NCI-H526 treated with DMSO at 0.1 percent for 48 hours (cell line): Measurements from ENCODE around the gene UBXN4.
"Not testable (repeated sequence)": the region's sequence is repeated elsewhere in the genome, so short reads cannot be mapped to it uniquely, and the experiment has no call there.

ENCODE experiments used
- DNase-seq: peaks from one replicate; lab custom pipeline; 2025; lab: John Stamatoyannopoulos, UW

Gene UBXN4

DNA sequence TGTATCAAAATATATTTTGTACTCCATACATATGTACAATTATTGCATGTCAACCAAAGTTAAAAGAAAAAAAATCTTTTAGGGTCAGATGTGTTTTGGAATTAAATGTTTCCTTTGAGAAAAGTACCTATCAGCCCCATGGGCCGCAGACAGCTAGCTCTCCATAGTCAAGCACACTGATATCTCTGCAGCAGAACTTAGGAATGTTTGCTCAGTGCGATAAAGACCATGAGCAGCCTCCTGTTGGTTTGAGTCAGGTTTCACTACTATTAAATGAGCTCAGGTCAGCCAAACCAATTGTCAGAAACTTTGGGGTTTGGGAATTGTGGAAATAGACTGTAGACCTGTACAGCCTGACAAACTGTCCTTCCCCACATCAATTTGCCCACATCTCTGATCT, 61.6 kb downstream of the UBXN4 start:
- no peak for DNase-seq

DNA sequence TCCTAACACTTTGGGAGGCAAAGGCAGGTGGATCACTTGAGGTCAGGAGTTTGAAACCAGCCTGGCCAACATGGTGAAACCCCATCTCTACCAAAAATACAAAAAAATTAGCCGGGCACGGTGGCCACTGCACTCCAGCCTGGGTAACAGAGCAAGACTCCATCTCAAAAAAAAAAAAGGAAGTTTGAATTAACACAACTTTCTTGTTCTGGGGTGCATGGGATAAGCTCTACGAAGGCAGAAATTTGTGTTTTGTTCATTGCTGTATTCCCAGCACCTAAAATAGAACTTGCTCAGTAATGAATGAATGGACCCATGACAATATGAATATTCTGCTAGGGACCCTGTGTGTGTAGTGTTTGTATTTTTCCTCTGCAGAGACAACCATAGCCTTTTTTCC, 66.2 kb downstream of the UBXN4 start:
- DNase-seq: not testable (repeated sequence)

DNA sequence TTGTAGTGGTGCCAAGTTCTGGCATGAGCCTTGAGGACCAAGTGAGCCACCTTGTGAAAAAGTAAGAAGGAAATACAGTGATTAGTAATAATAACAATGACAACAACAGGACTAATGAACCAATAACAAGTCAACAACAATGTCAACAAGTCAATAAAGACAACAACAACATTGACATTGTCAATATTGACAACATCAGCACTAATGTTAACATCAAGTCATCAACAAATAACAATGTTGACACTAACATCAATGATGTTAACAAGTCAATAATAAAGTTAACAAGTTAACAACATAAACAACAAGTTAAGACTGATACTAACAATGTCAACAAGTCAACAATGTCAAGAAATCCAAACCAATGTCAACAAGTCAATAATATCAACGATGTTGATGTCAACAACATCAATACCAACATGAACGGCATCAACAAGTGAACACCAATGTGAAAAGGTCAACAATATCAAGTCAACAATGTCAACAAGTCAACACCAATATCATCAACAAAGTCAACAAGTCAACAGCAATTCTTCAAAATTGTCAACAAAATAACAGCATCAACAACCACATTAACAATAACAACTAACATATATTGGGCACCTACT, 71.4 kb downstream of the UBXN4 start:
- DNase-seq: no peak

DNA sequence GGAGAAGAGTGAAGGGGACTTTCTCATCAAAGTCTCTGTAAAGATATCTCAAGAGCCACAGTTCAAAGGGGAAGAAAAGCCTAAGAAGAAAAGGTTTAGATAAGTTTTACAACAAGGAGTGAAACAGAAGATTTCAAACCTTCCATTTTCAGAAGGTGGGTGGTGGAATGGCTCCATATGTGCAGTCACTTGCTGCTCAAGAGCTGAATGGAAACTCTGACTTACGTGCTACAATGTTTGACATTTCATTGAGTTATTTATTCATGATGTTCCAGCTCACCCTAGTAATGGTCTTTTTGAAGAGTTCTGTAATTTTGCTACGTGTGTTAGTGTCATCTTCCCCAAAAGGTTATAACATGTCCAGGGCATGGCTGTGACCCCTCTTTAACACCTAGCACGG, 73.6 kb downstream of the UBXN4 start:
- DNase-seq: no peak

DNA sequence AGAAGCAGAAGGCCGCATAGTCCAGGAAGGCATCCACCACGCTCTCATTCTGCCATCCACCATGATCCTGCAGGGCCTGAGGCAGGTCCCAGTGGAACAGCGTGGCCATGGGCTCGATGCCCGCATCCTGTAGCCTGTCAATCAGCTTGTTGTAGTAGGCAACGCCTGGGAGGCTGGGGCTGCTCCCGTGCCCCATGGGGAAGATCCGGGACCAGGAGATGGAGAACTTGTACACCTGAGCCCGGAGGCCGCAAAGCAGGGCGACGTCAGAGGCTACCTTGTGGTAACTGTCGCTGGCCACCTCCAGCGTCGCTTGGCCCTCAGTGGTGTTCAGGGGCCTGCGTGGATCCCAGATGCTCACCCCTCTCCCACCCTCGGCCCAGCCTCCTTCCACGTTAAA, 75.8 kb downstream of the UBXN4 start:
- DNase-seq: no peak

DNA sequence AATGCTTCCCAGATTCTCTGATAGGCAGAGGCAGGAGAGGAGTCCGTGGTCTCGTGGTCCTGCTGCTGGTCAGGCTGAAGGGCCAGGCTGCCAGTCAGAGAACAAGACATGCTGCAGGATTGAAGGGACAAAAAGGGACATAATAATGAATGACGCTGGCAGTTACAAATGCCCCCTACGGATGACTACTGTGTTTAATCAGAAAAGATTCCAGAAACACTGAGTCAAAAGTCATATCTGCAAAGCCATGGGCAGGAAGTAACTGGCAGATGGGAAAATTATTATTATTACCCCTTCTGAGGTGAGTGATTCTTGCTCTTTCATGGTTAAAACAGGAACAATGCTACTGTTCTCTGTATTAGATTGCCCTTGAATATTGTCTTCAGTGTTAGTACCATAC, 76.3 kb downstream of the UBXN4 start:
- no peak for DNase-seq

DNA sequence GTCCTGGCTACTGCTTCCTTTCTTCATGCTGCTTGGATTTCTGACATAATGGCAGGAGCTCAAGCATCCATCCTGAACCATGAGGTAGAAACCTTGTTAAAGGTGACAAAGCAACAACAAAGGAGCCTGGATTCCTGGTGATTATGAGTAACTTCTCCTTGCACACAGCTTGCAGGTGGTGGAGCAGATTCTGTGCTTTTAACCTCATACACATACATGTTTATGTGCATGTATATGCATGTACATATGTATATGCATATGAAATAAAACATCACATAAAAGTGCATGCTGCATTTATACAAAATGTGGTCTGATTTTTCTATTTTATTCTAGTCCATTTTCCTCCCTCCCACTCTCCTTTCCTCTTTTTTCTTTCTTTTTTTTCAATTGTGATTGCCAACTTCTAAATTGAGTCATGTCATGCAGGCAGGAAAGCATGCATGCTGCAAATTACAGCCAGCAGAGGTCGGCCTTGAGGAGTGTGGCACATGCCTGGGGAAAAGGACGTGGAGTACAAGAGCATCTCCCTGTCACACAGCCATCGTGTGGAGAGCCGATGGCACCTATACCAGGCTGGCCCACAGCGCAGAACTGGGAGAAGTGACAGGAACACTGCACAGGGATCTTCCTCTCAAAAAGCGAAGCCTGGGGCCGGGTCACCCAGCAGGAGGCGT, 77.4 kb downstream of the UBXN4 start:
- DNase-seq: no peak

DNA sequence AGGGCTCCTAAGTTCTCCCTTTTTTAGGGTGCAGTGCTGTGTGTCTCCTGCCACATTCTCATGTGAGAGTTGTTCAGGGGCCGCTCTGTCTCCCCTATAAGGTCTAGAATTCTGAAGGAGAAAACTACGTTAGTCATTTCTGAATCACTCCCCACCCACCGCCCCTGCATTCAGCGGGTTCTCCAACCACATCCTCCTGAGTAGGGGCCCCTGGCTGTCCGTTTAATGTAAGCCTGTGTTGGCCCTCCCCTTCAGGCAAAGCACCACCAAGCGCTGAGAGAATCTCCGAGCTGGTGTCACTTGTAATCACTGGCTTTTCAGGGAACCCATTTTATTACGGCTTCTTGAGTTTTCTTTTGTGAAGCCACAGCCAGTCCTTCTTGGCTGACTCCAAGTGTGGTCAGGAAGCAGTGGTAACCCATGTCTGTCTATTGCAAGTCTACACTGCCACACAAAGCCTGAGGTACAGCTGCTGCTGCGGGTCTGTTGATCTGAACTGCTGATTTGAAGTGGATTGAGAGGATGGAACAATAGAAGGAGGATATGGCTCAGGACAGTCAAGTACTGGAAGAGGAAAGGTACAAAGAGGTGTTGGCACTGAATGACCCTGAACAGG, 78.5 kb downstream of the UBXN4 start:
- no peak for DNase-seq

DNA sequence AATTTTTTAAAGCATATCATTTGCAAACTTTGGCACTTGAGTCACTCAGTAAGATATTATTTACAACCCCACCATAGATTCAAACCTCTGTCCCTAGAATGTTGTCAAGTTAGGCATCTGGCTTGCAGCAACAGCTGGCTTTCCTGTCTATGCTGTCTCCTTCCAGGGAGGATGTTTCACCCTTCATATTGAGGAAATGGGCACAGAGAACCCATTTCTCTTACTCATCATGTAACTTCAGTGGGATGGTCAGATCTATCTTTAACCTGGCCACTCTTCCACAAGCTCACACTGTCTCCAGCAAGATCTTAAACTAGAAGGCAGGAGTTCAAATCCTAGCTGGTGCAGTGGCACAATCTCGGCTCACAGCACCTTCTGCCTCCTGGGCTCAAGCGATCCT, 79.5 kb downstream of the UBXN4 start:
- no peak for DNase-seq

DNA sequence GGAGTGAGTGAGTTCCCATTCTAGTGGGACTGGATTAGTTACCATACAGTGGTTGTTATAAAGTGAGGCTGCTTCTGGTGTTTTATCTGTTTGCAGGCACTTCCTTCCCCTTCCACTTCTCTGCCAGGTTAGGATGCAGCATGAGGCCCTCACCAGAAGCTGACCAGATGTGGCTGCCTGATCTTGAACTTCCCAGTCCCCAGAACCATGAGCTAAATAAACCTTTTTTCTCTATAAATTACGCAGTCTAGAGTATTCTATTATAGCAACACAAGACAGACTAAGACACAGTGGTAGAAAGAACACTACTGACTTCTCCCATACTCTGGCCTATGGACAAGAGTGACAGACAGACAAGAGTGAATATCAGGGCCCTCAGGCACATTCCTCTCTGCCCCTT, 81.2 kb downstream of the UBXN4 start:
- no peak for DNase-seq

DNA sequence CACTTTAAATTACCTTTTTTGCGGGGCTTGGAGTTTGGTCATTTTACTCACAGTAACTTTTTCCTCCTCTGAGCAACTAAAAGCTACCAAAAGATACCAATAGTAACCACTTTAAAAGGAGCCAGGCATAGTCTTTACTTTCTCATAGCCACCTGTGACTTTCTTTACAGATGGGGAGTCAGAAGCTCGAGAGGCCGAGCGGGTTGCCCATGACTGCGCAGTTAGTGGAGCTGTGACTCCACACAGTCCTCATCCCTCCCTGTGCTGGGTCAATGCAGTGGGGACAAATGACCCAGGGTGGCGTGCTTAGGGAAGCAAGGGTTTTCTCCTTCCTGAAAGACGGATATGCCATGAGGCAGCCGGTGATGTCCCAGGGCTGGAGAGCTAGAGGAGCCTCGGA, 83.5 kb downstream of the UBXN4 start:
- no peak for DNase-seq

DNA sequence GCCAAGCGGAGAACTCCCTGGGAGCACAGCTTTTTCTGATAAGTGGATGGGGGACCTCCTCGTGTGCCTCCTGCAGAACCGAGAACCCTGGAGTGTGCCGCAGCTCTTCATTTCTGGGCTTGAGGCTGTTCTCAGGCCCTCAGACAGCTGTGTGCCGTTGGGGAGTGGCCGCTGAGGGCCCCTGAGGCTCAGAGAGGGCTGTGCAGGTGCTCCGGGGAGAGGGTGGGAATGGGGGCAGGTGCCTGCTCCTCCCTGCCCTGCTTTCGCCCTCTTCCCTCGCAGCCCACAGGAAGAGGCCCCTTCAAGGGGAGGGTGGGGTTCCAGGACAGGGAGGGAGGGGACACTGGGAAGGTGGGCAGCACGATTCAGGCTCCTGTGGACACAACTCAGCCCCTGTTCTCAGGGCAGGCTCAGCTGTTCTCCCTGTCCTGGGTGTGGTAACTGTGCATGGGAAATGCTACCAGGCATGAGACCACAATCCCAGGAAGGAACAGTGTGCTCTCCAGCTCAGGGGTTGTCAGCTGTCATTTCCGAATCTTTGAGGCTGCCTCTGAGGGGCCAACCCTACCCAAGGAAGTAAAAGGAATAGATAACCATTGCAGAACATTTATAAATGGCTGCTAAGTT, 84.0 kb downstream of the UBXN4 start:
- no peak for DNase-seq

DNA sequence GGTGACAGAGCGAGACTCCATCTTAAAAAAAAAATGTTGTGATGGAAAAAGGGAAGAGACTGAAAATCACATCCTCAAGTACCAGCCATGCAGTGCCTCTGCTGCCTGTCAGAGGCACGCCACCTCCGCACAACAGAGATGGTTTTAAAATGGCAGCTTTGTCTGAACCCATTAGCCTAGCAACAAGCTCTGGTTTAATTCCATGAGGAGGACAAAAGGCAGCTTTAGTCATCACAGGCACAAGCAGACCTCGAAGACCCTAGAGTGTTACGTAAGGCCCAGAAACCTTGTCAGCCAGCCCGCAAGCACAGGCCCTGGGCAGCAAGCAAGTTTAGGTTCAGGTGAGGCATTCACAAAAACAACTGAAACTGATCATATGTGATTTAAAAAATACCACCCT, 84.9 kb downstream of the UBXN4 start:
- no peak for DNase-seq

DNA sequence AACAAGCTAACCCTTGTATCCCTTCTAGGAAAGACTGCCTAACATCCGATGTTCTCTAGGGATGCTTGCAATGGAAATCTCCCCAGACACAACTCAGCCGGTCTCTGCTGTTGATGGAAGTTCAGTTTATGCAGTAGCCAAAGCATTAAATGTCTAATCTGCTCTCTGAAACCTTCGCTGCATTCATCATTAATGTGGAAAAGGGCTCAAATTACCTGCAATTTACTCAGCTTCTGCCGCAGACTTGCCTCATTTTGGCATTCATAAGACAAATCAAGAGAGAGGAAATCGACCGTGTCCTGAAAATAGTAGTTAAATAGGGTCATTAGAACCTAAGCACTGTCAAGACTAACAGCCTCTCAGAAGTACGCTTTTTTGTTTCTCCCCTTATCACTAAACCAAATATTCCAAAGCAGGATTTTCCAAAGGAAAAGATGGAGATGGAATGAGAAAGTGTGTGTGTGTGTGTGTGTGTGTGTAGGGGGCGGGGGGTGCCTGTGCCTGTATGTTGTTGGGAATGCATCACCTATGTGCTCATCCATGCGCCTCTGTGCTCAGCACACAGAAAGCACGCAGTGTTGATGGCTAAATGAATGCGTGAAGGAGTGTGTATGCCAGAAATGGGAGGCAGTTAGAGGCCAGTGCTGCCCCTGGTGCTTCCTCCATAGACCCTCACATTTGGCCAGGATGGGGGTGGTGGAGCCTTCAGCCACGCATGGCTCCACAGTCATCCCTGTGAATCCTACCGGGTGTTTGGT, 87.9 kb downstream of the UBXN4 start:
- DNase-seq: no peak

DNA sequence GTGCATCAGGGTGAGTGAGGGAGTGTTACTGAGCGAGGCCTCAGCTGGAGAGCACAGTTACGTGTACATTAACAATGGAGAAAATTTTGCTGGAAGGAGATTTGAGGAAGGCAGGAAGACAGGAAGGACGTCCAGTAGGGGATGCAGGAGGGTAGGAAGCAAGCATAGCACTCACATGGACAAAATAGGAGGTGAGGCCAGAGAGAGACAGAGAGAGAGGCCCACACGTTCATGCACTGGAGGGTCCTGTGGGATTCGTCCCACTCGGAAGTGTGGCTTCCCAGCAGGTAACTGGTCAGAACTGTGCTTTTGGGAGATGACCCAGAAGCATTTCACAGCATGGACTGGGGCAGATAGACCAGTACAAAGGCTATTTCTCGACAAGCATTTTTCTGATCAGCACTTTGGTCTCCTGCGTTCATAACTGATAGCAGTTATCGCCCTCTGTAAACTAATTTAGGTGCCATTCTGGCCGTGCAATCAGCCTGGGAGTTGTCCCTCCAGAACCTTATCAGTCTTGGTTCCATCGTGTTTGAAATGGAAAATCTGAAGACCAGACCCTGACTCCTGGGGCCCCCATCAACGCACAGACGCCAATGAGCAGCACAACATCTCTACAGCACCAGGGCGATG, 89.6 kb downstream of the UBXN4 start:
- no peak for DNase-seq

DNA sequence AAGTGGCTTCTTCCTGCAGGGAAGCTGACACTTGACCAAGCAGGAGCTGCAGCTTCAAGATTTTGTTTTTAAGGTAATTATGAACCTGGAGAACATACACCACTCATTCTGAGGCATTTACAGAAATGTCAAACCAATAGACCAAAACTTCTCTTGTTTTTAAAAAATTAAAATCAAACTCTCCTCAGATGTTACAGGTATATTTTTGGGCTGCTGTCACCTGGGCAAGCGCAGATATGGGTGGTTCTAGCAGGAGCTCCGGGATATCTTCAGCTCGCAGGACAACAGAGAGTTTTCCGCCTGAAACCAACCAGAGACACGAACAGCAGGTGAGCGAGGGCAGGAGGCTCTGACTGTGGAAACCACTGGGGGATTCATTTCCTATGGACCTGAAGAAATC, 91.2 kb downstream of the UBXN4 start:
- no peak for DNase-seq
